Fibroblast of the aortic adventitia (primary cell): ENCODE measurements around the gene MS4A15. TPM values are rescaled to one million over a fixed set of nuclear protein-coding genes. Genes with fewer than 3 reads are reported as not detected.

Experiments
- DNase-seq: peaks from one replicate; pipeline ENCODE4 v3.0.0-alpha.2; 2010; ENCODE audit warnings: low read depth
- H3K4me3 ChIP-seq: 2 replicates; pipeline ENCODE4 v1.5.1; 2011; ENCODE audit warnings: low read depth, mild to moderate bottlenecking, control low read depth, low read length, moderate library complexity
- total RNA-seq: library from RNA; depleted of rRNA; stranded (reverse); fragments of >200 nt; gene quantifications from 2 replicates; pipeline ENCODE4 v1.2.3, GENCODE V29; 2012; ENCODE audit warnings: low replicate concordance
- TF ChIP-seq, protein P1 (sequence below): IDR thresholded peaks from 2 replicates; pipeline ENCODE4 v1.5.1; 2011; ENCODE audit warnings: mild to moderate bottlenecking, low read length, control low read depth, inconsistent platforms; ENCODE audit not compliant: insufficient read depth

The MS4A15 gene
- total RNA-seq, 1 donor, result not detected

DNA sequence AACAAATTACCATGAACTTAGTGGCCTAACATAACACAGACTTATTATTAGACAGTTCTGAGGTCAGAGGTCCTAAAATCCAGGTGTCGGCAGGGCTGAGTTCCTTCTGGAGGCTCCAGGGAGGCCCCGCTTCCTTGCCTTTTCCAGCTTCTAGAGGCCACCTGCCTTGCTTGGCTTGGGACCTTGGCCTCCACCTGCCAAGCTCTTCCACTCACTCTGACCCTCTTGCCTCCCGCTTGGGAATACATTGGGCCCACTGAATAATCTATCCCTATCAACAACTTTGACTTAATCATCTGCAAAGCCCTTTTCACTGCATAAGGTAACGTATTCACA is 25.3 kb downstream of the MS4A15 start:
- DNase-seq, result no peak
- TF ChIP-seq, protein P1, sequence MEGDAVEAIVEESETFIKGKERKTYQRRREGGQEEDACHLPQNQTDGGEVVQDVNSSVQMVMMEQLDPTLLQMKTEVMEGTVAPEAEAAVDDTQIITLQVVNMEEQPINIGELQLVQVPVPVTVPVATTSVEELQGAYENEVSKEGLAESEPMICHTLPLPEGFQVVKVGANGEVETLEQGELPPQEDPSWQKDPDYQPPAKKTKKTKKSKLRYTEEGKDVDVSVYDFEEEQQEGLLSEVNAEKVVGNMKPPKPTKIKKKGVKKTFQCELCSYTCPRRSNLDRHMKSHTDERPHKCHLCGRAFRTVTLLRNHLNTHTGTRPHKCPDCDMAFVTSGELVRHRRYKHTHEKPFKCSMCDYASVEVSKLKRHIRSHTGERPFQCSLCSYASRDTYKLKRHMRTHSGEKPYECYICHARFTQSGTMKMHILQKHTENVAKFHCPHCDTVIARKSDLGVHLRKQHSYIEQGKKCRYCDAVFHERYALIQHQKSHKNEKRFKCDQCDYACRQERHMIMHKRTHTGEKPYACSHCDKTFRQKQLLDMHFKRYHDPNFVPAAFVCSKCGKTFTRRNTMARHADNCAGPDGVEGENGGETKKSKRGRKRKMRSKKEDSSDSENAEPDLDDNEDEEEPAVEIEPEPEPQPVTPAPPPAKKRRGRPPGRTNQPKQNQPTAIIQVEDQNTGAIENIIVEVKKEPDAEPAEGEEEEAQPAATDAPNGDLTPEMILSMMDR, result no peak
- no peak overlapping the region for H3K4me3 ChIP-seq

DNA sequence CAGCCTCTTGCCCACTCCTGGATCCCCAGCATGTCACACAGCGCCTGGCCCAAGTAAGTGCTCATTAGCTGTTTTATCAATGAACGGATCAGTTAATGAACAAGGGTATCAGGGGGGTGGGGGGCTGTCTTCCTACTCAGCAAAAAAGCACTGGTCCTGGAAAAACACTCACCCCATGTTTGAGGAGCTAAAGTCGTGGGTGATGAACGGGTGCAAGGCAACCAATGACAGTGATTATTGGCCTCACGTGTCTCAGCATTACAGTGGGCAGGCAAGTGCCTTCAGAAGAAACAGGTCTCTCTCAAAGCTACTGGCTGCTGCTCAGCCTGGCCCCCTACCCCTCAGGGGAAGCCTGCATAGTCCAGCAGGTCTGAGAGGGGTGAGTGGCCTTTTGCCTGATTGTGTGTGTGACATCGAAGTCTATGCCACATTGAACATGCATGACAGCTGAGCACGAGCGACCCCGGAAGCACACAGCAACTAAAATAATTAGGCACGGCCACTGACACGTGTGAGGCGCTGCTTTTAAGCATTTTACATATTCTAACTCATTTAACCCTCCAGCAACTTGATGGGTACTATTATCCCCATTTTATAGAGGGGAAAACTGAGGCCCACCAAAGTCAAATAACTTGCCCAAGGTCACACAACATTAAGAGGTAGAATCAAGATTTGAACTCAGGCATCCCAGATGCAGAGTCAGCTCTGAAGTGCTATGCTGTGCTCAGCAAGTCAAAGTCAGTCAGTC is 25.9 kb downstream of the MS4A15 start:
- DNase-seq, result no peak
- no peak overlapping the region for H3K4me3 ChIP-seq
- TF ChIP-seq, protein P1, result no peak

DNA sequence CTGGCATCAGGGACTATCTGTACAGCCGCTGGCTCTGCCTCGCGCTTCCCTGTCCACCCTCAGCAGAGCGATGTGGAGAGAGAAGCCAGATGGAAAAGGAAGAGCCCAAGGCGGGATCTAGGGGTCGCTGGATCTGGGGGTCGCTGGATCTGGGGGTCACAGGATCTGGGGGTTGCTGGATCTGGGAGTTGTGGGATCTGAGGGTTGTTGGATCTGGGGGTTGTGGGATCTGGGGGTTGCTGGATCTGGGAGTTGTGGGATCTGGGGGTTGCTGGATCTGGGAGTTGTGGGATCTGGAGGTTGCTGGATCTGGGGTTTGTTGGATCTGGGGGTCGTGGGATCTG is 26.4 kb downstream of the MS4A15 start:
- H3K4me3 ChIP-seq, result no peak overlapping the region
- TF ChIP-seq, protein P1, result no peak
- DNase-seq, result no peak

DNA sequence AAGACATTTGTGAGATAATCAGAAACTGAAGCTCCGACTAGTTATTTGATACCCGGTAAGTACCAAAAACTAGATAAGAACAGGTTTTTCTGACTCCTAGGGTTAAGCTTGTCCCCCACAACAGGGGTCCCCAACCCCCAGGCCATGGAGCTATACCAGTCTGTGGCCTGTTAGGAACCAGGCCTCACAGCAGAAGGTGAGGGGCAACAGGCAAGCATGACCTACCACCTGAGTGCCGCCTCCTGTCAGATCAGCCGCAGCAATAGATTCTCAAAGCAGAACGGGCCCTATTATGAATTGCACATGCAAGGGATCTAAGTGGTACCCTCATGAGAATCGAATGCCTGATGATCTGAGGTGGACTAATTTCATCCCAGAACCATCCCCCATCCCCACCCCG is 27.2 kb downstream of the MS4A15 start:
- TF ChIP-seq, protein P1, result no peak
- no peak overlapping the region for H3K4me3 ChIP-seq
- no peak for DNase-seq

DNA sequence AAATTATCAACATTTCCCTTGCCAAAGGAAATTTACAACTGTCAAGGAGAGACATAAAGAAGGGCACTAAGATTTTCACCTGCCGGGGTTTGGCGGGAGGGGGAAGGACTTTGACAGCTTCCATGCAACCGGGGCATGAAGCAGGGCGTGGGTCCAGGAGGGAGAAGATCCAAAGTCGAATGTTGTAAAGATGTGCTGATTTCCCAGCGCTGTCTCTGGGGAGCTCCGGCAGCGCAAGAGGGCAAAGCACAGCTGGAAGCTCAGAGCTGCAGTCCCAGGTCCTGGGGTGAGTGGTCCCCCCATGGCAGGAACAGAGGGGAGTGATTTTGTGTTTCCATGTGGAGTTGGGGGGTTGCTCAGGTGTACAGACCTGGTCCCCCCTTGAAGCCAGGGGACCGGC is 28.5 kb downstream of the MS4A15 start, which contains the start of gene MS4A10:
TSS of gene MS4A10 (plus strand) at position 198 of the 400 bp plus-strand sequence. CDS start 5,003 bp downstream, outside the sequence.
- TF ChIP-seq, protein P1, result no peak
- no peak within 1 kb of the TSS for H3K4me3 ChIP-seq
- no peak for DNase-seq

DNA sequence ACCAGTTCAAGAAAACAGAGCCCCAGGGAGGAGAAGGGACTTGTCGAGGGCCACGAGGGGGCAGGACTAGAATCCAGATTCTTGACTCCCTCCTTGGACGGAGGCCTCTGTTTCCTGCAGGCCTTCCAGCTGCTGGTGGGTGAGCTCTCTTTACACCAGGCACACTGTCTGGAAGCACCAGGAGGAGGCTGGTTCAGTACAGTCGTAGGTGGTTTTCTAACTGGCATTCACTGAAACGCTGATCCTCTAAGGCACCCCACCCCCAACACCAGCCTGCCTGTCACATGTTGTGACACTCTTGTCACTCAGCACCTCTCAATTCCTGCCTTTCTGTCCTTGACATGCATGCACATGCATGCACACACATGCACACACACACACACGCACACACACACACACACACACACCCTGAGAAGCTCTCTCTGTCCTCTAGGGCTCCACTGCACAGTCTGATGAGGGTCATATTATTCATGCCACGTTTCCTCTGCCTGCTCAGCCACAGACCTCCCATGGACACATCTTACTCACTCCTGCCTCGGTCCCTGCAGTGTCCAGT is 29.2 kb downstream of the MS4A15 start:
- peak; percentile 13 for DNase-seq
- no peak overlapping the region for H3K4me3 ChIP-seq
- TF ChIP-seq, protein P1, result no peak
